OCI-LY7 (cell line): ENCODE measurements around the gene GRIN3B.

Source experiments
- EZH2phosphoT487 ChIP-seq: fragments of 200-600 bp; sonication (generic); IDR thresholded peaks from 2 replicates; pipeline ENCODE4 v1.6.1; 2018; ENCODE audit warnings: low read depth, borderline replicate concordance, mild to moderate bottlenecking, mixed run types, antibody characterized with exemption, low read length, moderate library complexity, mixed read lengths
- TF ChIP-seq, protein P1 (sequence below): fragments of 200-600 bp; sonication (generic); conservative IDR thresholded peaks from 2 replicates; pipeline ENCODE4 v1.5.1; 2014; ENCODE audit warnings: mild to moderate bottlenecking, antibody characterized with exemption, low read length, moderate library complexity, mixed read lengths

DNA sequence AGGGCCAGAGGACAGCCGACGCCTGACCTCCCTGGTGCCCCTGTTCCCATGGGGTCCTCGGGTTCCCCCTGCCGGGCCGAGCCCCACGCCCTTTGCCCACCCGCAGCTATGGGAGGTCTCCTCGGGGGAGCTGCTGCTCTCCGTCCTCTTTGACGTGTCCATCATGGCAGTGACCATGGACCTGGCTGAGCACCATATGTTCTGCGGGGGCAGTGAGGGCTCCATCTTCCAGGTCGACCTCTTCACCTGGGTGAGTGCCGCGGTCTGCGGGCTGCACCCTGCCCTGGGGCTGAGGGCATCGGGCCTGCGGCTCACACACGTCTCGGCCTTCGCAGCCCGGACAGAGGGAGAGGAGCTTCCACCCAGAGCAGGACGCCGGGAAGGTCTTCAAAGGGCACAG is 9.5 kb upstream of the GRIN3B start:
- TF ChIP-seq, protein P1, sequence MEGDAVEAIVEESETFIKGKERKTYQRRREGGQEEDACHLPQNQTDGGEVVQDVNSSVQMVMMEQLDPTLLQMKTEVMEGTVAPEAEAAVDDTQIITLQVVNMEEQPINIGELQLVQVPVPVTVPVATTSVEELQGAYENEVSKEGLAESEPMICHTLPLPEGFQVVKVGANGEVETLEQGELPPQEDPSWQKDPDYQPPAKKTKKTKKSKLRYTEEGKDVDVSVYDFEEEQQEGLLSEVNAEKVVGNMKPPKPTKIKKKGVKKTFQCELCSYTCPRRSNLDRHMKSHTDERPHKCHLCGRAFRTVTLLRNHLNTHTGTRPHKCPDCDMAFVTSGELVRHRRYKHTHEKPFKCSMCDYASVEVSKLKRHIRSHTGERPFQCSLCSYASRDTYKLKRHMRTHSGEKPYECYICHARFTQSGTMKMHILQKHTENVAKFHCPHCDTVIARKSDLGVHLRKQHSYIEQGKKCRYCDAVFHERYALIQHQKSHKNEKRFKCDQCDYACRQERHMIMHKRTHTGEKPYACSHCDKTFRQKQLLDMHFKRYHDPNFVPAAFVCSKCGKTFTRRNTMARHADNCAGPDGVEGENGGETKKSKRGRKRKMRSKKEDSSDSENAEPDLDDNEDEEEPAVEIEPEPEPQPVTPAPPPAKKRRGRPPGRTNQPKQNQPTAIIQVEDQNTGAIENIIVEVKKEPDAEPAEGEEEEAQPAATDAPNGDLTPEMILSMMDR = no peak
- TF ChIP-seq EZH2phosphoT487 = no peak
